SJSA1 (cell line): ENCODE results near the gene ACSS3. TPM values are rescaled to one million over a fixed set of nuclear protein-coding genes. Genes with fewer than 3 reads are reported as not detected.

ENCODE experiments used
- DNase-seq, 2 experiments: peaks; one replicate each; pipeline ENCODE4 v3.0.0-alpha.2; 2015 to 2020; ENCODE audit warnings: low spot score in 2 of 2, low read depth in 1 of 2
- H3K27ac ChIP-seq: fragments of 250-450 bp; sonication (Bioruptor Pico); 2 replicates; pipeline ENCODE4 v1.5.1; 2020; ENCODE audit warnings: mild to moderate bottlenecking, moderate library complexity
- H3K27me3 ChIP-seq: fragments of 250-450 bp; sonication (Bioruptor Pico); replicated peaks from 2 replicates; pipeline ENCODE4 v1.5.1; 2020; ENCODE audit warnings: mild to moderate bottlenecking, moderate library complexity
- H3K36me3 ChIP-seq: fragments of 250-450 bp; sonication (Bioruptor Pico); 2 replicates; pipeline ENCODE4 v1.5.1; 2020; ENCODE audit warnings: mild to moderate bottlenecking
- H3K4me1 ChIP-seq: fragments of 250-450 bp; sonication (Bioruptor Pico); replicated peaks from 2 replicates; pipeline ENCODE4 v1.6.1; 2021; ENCODE audit warnings: mild to moderate bottlenecking
- H3K4me3 ChIP-seq: fragments of 250-450 bp; sonication (Bioruptor Pico); 2 replicates; pipeline ENCODE4 v1.5.1; 2020; ENCODE audit warnings: mild to moderate bottlenecking
- H3K9me3 ChIP-seq: fragments of 250-450 bp; sonication (Bioruptor Pico); replicated peaks from 2 replicates; pipeline ENCODE4 v1.5.1; 2020; ENCODE audit warnings: mild to moderate bottlenecking
- total RNA-seq: library from RNA; depleted of rRNA; stranded (reverse); fragments of >200 nt; shearing (Covaris generic); gene quantifications from 2 replicates; pipeline ENCODE4 v1.2.3, GENCODE V29; 2014

ACSS3 gene
- total RNA-seq, 1 experiment from 2014 or later = 1.3 TPM

- Histone ChIP-seq H3K27ac (no peak overlapping the region), H3K27me3 (no peaks in the 10 kb centered on the region), H3K4me1 (no peaks in the 10 kb centered on the region), H3K36me3 (no peaks in the 10 kb centered on the region), H3K9me3 (no peaks in the 10 kb centered on the region), H3K4me3 (no peak overlapping the region)
- no peak for DNase-seq
Measured at GRCh38 chr12:81245458-81245857, 167.6 kb downstream of the ACSS3 start.

DNA sequence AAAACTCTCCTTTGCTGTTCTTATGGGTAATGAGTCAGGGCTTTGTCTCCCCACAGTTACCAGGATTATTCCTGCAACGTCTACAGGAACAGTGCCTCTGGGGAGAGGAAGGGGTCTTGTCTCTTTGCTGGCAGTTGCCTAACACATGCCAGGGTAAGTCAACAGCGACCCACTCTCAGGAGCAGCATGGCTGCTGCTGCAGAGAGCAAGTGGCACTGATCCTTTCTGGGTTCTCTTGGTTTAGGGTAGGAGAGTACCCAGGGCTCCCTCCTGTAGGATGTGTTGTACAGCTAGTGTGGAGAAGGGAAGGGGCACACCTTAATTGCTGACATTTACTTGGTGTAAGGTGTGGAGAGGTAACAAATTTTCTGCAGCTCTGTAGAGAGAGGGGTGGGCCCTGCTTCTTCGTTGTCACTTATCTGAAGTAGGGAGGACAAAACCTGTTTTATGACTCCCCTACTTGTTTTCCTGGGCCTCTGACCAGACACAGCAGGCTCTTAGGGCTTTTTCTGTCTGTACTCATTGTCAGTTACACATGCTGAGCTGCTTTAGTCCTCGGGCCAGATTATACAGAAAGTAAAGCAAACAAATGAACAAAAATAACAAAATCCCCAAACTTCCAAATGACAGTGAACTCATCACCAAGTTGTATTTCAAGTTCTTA, 168.2 kb downstream of the ACSS3 start:
- H3K27ac ChIP-seq = no peak overlapping the region
- H3K27me3 ChIP-seq = no peaks in the 10 kb centered on the region
- no peak for DNase-seq
- no peaks in the 10 kb centered on the region for H3K9me3 ChIP-seq
- H3K4me3 ChIP-seq = no peak overlapping the region
- no peaks in the 10 kb centered on the region for H3K36me3 ChIP-seq
- no peaks in the 10 kb centered on the region for H3K4me1 ChIP-seq

DNA sequence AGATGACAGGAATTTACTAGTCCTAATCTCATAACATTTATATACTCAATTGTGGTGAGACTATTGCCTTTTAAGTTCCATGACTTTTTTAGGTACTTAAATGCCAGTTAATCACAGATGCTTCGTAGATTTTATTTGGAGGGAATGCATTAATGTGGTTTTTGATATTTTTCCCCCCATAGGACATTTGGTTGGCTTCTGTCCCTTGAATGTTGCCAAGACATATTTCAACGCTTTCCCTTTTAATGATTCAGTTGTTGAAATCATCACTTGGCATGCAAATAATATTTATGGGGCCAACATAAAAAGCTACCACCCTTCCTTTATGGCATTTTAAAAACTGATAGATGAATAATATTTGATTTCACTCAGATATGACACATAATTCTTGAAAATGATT, 172.1 kb downstream of the ACSS3 start:
- H3K36me3 ChIP-seq = no peaks in the 10 kb centered on the region
- no peaks in the 10 kb centered on the region for H3K27me3 ChIP-seq
- H3K4me3 ChIP-seq = no peak overlapping the region
- H3K4me1 ChIP-seq = no peaks in the 10 kb centered on the region
- H3K27ac ChIP-seq = no peak overlapping the region
- no peak for DNase-seq
- no peaks in the 10 kb centered on the region for H3K9me3 ChIP-seq

DNA sequence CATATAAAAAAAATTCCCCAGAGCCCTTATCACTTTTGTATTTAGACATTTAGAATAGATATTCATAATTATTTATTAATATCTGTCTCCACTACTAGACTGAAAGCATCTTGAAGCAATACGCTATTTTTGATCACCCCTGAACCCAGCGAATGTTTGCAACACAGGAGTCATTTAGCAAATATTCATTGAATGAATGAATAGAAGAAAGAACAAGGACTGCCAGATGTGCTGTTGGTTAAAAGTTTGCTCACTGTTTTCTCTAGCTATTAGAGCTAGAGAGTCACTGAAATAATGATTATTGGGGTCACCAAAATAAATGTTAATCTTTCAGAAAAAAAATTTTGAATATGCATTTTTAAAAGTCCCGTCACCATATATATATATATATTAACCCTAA, 174.3 kb downstream of the ACSS3 start:
- Histone ChIP-seq H3K4me3 (no peak overlapping the region), H3K9me3 (no peaks in the 10 kb centered on the region), H3K36me3 (no peaks in the 10 kb centered on the region), H3K4me1 (no peaks in the 10 kb centered on the region), H3K27me3 (no peaks in the 10 kb centered on the region), H3K27ac (no peak overlapping the region)
- DNase-seq = no peak

- no peaks in the 10 kb centered on the region for H3K4me1 ChIP-seq
- no peaks in the 10 kb centered on the region for H3K9me3 ChIP-seq
Measured at GRCh38 chr12:81253360-81253759, 175.5 kb downstream of the ACSS3 start.

GRCh38 chr12:81255456-81255855, 177.6 kb downstream of the ACSS3 start:
- no peaks in the 10 kb centered on the region for H3K36me3 ChIP-seq
- no peaks in the 10 kb centered on the region for H3K4me1 ChIP-seq
- no peak for DNase-seq
- H3K9me3 ChIP-seq = no peaks in the 10 kb centered on the region
- no peaks in the 10 kb centered on the region for H3K27me3 ChIP-seq
- H3K27ac ChIP-seq = no peak overlapping the region
- no peak overlapping the region for H3K4me3 ChIP-seq

More at GRCh38 chr12:81253360-81253759, 175.5 kb downstream of the ACSS3 start:
- Histone ChIP-seq H3K36me3 (no peaks in the 10 kb centered on the region), H3K27ac (no peak overlapping the region), H3K4me3 (no peak overlapping the region), H3K27me3 (no peaks in the 10 kb centered on the region)
- DNase-seq = no peak

DNA sequence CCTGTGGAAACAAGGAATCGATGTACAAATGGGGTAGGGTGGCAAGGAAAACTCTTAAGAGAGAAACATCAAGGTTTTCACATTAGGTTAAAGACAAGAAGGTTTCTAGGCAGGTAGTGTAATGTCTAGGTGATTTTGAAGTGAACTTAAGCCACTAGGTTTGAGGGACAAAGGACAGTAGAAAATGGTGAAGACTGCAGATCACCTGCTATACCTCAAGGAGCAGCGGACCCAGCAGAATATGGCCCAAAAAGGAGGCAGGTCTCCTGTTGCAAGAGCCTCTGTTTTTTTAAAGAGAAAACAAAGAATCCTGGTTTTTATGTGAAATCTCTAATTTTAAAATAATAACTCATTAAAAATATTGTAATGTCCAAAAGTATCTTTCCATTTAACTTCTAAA, 178.1 kb downstream of the ACSS3 start:
- DNase-seq = no peak
- Histone ChIP-seq H3K9me3 (no peaks in the 10 kb centered on the region), H3K36me3 (no peaks in the 10 kb centered on the region), H3K27me3 (no peaks in the 10 kb centered on the region), H3K4me1 (no peaks in the 10 kb centered on the region), H3K27ac (no peak overlapping the region), H3K4me3 (no peak overlapping the region)

DNA sequence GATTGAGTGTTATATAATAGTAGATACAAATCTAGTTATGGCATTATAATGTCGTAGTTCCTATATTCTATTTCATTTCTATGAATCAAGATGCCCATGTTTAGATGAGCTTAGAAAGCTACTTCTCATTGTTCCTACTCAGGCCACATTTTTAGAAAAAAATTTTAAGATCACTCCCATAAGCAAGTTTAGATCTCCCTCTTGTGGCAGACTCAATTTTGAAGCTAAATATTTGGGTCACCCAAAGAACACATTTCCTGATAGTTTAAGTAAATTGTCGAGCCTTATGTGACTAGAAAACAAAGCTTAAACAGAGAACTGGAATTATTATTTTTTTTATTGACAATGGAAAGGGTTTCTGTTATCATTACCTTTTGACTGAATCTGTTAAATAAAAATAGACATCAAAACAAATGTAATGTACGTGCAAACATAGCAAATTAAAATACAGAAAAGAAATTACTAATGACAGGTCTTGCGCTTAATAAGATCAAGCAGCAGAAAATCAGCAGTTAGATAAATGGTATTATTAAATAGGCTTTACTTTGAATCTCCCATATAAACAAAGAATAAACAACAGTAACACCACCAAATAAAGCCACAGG, 180.2 kb downstream of the ACSS3 start:
- Histone ChIP-seq H3K4me3 (no peak overlapping the region), H3K27ac (no peak overlapping the region), H3K36me3 (no peaks in the 10 kb centered on the region), H3K9me3 (no peaks in the 10 kb centered on the region), H3K4me1 (no peaks in the 10 kb centered on the region), H3K27me3 (no peaks in the 10 kb centered on the region)
- peak in 1 of 2 experiments; percentile 10 for DNase-seq

DNA sequence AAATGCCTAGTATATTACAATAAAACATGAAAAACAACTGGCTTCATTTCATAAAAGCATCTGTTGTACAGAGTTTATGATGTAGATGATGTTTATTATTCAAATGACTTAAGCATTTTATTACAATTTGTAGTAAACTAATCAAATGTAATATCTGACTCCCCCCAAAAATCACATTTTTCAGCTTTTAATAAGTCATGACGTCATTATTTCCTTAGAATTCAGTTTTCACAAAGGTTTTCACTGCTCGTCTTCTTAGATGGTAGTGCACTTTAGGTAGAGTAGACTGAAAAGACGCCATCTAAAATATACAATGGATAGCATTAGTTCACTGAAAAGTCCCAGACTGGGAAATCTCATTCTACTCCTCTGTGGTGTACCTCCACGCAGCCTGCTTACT, 181.5 kb downstream of the ACSS3 start:
- no peak for DNase-seq

GRCh38 chr12:81261508-81262207, 183.8 kb downstream of the ACSS3 start:
- no peak overlapping the region for H3K4me3 ChIP-seq
- DNase-seq = no peak
- H3K9me3 ChIP-seq = no peaks in the 10 kb centered on the region
- H3K4me1 ChIP-seq = no peaks in the 10 kb centered on the region
- no peaks in the 10 kb centered on the region for H3K36me3 ChIP-seq
- no peaks in the 10 kb centered on the region for H3K27me3 ChIP-seq
- no peak overlapping the region for H3K27ac ChIP-seq

More for the DNA sequence above, 181.5 kb downstream of the ACSS3 start:
- Histone ChIP-seq H3K27me3 (no peaks in the 10 kb centered on the region), H3K4me3 (no peak overlapping the region), H3K36me3 (no peaks in the 10 kb centered on the region), H3K4me1 (no peaks in the 10 kb centered on the region), H3K9me3 (no peaks in the 10 kb centered on the region), H3K27ac (no peak overlapping the region)

DNA sequence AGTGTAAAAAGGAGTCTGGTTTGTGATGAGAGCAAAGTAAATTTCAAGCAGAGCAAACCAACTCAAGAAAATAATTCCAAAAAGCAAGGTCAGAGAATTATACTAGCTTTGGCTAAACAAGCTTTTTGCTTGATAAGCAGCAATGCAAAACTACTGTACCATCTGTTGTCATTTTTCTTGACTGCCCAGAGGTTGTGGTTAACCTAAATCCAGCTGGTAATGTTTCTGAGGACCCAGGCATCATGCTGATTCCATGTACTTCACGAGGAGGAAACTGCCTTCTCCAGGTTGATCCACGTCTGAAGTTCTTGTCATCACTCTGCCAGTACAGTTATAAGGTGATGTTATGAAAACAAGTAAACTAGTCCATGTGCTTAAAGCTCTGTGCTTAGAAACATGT, 185.2 kb downstream of the ACSS3 start:
- no peaks in the 10 kb centered on the region for H3K4me1 ChIP-seq
- DNase-seq = no peak
- no peaks in the 10 kb centered on the region for H3K9me3 ChIP-seq
- H3K36me3 ChIP-seq = no peaks in the 10 kb centered on the region
- no peak overlapping the region for H3K27ac ChIP-seq
- no peak overlapping the region for H3K4me3 ChIP-seq
- no peaks in the 10 kb centered on the region for H3K27me3 ChIP-seq

- no peaks in the 10 kb centered on the region for H3K27me3 ChIP-seq
- no peak overlapping the region for H3K27ac ChIP-seq
- H3K9me3 ChIP-seq = no peaks in the 10 kb centered on the region
- DNase-seq = no peak
- H3K36me3 ChIP-seq = no peaks in the 10 kb centered on the region
- no peaks in the 10 kb centered on the region for H3K4me1 ChIP-seq
- no peak overlapping the region for H3K4me3 ChIP-seq
Measured at GRCh38 chr12:81270385-81270784, 192.5 kb downstream of the ACSS3 start.

- Histone ChIP-seq H3K4me1 (no peaks in the 10 kb centered on the region), H3K4me3 (no peak overlapping the region), H3K27ac (no peak overlapping the region), H3K36me3 (no peaks in the 10 kb centered on the region), H3K9me3 (no peaks in the 10 kb centered on the region), H3K27me3 (no peaks in the 10 kb centered on the region)
- no peak for DNase-seq
Measured at GRCh38 chr12:81274637-81275529, 197.0 kb downstream of the ACSS3 start.
